ENCODE data around the gene MAU2.

Gene MAU2, protein sequence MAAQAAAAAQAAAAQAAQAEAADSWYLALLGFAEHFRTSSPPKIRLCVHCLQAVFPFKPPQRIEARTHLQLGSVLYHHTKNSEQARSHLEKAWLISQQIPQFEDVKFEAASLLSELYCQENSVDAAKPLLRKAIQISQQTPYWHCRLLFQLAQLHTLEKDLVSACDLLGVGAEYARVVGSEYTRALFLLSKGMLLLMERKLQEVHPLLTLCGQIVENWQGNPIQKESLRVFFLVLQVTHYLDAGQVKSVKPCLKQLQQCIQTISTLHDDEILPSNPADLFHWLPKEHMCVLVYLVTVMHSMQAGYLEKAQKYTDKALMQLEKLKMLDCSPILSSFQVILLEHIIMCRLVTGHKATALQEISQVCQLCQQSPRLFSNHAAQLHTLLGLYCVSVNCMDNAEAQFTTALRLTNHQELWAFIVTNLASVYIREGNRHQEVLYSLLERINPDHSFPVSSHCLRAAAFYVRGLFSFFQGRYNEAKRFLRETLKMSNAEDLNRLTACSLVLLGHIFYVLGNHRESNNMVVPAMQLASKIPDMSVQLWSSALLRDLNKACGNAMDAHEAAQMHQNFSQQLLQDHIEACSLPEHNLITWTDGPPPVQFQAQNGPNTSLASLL

DNA sequence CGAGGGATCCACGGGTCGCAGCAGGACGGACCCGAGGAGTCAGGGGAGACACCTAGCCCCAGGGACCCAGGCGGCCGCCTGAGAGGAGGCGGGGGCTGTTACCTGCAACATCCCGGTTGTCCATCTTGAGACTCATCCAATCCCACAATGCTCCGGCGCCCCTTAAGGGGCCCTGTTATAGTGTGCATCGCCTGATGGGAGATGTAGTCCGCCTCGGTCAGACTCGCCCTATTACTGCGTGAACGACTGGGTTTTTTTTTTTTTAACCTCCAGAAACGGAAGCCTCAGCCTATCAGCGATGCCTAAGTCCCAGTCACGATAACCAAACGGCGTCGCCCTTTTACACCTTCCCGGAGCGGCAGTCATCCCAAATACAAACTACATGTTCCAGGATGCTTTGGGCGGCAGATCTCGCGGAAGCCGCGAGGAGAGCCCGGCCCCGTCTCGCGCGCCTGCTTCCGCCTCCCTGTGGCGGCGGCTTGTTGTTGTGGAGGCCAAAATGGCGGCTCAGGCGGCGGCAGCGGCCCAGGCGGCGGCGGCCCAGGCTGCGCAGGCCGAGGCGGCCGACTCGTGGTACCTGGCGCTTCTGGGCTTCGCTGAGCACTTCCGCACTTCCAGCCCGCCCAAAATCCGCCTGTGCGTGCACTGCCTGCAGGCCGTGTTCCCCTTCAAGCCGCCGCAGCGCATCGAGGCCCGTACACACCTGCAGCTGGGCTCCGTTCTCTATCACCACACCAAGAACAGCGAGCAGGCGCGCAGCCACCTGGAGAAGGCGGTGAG, at the start of gene MAU2, which contains the start of gene SUGP1:
Gene MAU2, plus strand, starts transcription at position 469 of the 780 bp plus-strand sequence. Its CDS starts 31 bp downstream, at position 500.
Gene SUGP1, minus strand, starts transcription at position 149 of the 780 bp plus-strand sequence. Its CDS starts 13 bp downstream, at position 136.
- peak; percentile 89 for DNase-seq (ENCODE audit: low spot score)

DNA sequence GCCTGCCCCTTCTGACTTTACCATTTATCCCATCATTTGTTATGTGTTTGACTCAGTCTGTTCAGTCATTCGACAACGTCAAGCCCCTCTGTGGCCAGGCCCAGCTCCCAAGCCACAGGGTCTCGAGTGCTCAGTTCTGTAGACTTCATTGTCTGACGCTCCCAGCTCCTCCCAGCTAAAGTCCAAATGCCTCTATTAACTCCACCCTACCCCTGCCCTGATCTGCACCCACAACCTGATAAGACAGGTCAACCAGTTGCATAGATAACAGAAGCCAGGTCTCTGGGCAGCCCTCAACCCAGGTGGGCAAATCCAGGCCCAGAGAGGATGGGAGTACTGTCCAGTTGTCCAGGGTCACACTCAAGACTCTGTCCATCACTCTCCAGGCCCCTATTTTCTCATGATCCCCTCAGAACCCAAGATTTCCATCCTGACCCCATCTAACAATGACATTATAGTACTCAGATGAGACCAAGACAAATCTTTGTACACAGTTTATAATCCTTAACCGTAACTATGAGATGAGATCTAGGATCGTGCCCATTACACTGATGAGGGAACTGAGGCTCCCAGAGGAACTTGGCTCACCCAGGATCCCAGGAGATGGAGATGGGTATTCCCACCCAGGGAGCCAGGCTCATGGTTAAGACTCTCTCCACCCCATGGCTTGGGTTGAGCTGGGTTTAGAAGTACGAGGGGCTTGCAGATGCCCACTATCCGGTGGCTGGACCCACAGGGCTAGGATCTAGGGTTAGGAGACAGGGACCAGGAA, 48.6 kb upstream of the MAU2 start:
- DNase-seq (ENCODE audit: low spot score) = no peak

DNA sequence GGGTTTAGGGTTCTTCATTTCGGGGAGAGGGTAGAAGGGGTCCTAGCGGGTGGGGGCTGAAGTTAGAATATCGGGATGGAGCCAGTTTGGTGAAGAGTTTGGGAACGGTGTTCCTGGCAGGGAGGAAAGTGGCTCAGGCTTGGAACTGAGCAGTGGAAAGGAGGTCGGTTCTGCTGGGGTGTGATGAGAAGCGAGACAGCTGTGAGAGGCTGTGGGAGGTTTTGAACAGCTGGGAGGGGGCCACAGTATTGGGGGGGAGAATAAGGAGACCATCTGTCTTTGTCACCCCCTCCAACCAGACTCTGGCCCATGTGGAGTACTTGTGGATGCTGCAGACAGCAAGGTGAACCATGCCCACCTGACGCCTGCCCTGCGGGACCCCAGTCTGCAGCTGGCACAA, 46.5 kb upstream of the MAU2 start:
- DNase-seq (ENCODE audit: low spot score) = no peak

DNA sequence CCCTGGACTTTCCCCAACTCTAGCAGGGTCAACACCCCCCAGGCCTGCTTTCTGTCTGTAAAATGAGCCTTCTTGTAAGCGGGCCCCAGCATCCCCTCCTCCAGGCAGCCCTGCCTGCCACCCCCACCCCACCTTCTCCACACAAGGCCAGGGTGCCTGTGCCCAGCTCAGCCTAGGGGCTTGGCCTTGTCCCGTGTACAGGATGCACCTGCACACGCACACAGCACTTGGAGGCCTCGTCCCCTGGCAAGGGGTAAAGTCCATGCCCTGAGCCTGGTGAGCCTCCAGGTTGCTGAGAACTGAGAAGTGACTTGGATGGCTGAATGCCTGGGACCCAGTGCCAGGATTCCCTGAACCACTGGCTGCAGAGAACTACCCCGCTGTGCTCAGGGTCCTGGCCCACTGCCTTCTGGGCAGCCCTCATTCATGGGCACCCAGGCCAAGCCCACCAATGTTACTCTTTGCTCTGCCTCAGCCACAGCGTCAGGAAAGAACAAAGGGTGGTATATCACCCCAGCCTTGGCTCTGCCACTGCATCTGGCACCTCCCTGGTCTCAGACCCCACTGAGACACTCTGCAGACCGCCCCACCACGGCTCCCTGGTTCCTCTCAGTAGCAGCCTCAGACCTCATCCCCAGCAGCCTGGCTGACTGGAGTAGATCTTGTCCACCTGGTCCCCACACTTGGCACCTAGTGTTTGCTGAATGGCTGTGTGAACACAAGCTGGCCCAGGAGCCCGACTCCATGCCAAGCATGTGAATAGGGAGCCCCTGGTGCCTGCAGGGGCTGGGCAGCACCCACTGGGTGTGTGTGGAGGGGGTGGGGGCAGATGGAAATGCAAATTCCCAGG, 45.7 kb upstream of the MAU2 start:
- DNase-seq (ENCODE audit: low spot score) = no peak

DNA sequence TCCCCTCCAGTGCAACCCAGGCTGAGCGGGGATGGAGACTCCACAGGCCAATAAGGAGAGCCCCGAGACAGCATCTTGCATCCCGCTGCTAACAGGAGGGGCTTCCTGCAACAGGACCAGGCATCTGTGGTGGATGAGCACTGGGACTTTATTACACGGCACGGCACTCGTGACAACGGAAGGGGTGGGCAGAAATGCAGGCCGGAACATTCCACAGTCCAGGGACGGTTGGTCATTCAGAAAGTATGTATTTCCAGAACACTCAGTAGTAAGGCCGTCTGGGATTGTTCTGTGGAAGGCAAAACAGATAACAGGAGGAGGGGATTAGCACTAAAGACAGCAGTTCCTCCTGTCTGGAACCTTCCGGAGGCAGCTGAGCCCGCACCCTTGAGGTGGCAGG, 44.2 kb upstream of the MAU2 start:
- no peak for DNase-seq (ENCODE audit: low spot score)

DNA sequence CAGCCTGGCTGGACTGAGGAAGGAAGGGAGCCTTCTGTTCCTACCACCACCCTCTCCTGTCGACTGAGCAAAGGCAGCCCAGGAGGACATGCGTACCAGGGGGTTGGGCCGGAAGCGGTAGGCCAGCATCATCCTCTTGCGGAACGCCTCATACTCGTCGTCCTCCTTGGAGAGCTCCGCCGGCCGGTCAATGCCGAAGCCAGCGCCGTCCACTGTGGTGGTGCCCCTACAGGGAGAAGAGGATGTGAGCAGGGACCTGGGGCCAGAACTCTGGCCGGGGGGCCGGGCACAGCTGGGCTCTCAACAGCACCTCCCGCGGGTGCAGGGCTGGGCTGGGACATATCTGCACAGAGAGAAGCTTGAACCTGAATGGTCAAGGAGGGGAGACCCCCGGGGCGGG, 43.8 kb upstream of the MAU2 start:
- DNase-seq (ENCODE audit: low spot score) = no peak

DNA sequence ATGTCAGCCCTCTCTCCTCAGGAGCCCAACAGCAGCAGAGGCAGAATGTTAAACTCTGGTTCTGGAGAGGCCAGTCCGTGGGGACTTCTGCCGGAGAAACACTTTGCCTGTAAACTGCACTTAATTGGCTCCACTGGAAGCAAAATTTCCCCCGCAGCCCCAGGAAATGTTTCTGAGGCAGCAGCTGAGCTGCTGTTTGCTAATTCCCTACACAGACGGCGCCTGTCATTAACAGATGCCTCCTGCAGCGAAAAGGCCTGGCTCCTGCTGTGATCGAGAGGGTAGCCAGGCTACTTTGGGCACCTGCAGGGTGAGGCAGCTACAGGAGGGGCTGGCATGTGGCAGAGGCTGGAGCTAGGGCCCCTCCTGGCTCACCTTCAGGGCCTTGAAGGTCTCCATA, 42.3 kb upstream of the MAU2 start:
- DNase-seq (ENCODE audit: low spot score) = no peak

DNA sequence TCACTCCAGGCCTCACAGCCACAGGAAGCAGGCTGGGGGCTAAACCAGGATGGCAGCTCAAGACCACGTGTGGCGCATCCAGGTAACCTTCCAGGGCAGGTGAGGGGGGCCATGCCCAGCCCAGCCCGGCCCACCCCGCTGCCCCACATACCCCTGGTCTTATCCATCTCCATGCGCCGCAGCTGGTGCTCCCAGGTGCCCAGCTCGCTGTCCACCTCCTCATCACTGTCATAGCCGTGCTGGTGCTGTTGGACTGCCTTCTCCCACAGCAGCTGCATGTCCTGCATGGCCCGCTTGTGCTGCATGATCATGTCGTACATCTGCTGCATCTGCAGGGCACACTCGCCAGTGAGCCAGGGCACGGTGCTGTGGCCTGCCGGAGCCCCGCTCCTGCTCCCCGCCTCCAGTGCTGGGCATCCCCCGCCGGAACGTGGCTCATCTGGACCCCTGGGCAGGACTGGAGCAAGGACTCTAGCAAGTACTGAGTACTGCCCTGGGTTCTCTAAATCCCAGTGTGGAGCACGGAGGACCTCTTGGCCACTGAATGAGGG, 41.5 kb upstream of the MAU2 start:
- DNase-seq (ENCODE audit: low spot score) = no peak

DNA sequence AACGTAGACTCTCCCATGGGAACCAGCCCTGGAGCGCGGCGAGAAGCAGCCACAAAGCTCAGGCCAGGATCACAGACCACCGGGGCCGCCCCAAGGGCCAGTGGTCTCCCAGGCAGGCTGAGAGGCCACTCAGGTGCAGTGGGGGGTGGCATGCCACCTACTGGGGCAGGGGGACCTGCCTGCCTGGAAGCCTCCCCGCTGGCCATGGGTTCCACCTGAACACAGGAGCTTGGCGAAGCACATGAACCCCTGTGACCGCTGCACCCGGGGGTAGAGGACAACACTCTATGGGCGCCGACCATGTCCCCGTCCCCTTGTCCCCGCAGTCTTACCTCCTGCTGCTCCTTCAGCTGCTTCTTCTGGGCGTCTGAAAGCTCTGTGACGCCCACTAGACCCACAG, 40.8 kb upstream of the MAU2 start:
- DNase-seq (ENCODE audit: low spot score) = no peak

DNA sequence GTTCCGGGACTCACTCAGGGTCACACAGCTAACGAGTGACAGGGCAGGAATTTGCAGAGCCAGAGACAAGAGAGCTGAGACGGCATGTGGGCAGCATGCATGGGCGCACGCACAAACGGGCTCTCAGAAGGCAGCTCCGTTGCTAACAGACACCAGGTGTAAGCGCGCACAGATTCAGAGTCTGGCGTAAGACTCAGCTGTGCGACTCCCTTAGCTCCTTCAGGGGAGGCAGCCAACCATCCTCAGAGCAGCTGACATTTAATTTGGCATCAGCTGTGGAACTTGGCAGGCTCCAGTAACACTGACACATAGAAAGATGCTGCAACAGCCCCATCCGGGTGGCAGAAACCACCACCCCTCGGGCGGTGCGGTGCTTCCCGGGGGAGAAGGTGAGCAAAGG, 40.1 kb upstream of the MAU2 start:
- peak; percentile 75 for DNase-seq (ENCODE audit: low spot score)

DNA sequence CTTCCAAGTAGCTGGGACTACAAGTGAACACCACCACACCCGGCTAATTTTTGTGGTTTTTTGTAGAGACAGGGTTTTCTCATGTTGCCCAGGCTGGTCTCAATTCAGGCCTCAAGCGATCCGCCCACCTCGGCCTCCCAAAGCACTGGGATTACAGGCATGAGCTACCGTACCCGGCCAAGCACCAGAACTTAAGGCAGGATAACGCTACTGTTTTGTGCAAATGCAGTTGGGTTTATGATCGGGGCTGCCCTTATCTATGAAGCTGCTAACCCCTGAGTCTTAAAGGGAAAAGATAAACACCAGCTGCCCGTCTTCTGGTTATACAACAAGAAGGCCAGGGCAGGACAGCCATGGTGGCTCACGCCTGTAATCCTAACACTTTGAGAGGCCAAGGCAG, 34.9 kb upstream of the MAU2 start:
- no peak for DNase-seq (ENCODE audit: low spot score)

DNA sequence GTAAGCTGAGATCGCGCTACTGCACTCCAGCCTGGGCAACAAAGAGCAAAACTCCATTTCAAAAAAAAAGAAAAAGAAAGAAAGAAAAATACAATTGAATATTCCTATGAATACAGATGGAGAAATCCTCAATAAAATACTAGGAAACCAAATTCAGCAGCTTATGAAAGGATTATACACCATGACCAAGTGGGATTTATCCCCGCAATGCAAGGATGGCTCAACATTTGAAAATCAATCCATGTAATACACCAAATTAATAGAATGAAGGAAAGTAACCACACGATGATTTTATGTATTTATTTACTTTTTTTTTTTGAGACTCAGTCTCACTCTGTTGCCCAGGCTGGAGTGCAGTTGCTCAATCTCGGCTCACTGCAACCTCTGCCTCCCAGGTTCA, 28.0 kb upstream of the MAU2 start:
- DNase-seq (ENCODE audit: low spot score) = no peak

DNA sequence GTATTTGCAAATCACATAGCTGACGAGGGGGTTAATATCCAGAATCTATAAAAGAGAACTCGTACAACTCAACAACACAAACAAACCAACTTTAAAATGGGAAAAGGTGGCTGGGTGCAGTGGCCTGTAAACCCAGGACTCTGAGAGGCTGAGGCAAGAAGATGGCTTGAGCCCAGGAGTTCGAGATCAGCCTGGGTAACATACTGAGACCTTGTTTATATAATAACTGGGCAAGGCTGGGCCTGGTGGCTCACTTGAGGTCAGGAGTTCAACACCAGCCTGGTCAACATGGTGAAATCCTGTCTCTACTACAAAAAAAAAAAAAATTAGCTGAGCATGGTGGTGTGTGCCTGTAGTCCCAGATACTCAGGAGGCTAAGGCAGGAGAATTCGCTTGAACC, 25.7 kb upstream of the MAU2 start:
- DNase-seq (ENCODE audit: low spot score) = no peak

DNA sequence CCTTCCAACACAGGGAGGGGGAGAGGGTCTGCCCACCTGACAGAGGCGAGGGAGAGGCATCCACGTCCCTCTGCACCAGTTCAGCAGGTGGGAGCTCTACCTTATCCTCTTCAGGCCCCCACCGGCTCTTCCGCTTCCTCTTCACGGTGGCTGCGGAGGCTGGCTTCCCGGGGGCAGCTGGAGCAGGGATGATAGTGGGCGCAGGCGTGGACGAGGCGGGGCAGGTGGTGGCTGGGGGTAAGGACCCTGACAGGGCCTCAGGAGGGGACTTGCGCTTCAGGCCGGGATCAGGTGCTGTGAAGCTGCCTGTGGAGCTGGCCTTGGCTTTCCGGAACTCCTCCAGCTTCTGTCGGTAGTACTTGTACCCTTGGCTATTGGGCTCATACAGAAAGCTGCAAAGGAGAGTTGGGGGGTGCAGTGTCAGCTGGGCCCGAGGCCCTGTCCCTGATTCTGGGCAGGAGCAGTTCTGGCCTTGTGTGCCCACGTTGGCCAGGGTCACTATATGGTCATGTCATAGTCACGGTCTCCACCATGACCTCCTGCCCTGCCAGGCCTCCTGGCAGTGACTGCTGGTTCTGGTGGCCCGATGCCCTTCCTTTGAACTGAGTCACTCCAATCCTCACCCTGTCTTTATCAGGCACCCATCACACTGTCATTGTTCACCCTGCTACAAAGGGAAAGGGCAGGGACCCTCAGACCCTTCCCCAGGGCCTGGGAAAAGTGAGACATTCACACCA, 23.5 kb upstream of the MAU2 start:
- no peak for DNase-seq (ENCODE audit: low spot score)

DNA sequence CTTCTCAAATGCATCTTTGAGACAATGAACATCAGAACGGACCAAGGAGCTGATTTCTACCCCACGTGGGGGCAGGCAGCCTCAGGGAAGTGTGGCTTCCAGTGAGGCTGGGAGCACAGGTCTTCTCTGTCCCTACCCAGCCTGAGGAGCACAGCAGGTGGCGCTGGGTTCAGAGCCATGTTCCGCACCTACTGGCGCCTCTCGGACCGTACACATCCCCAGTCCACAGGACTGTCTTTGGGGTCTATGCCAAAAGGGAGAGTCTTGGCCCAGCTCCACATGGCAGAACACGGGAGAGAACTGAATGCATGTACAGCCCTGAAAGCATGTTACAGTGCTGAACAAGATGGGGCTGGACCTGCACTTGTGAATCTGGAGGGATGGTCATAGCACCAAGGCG, 22.9 kb upstream of the MAU2 start:
- DNase-seq (ENCODE audit: low spot score) = no peak

DNA sequence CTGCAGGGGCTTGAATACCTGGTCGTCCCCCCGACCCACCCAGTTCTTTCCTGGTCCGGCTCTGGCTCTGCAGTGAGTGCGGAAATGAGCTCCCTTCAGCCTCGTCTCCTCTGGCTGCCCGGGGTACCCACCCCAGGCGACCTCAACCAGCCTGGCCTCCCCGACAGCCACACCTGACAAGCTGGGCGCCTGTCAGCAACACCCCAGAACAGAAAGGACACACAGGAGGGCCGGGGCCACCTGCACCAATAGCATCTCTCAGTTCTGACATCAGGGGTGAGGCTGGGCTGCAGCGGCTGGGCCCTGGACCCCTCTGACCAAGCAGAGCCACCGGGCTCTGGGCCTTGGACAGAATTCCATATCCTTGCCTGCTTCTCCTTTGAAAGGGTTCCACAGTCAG, 20.0 kb upstream of the MAU2 start:
- no peak for DNase-seq (ENCODE audit: low spot score)

DNA sequence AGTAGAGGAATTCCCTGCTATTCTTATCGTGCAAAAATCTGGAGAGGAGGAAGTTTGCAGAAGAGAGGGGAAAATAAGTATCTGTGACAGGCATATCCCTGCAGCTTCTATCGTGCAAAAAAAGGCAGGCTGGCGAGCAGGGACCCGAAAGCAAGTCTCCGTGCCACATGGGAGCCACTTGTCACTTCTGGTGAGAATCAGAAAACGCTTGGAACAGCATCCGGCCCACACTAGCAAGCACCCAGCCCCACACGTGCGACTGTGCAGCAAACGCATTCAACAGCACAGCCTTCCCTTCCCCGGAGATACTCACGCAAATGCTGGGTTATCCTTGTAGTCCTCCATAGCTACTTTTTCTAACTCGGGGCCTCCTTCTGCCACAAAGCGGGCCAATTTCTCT, 17.2 kb upstream of the MAU2 start:
- DNase-seq (ENCODE audit: low spot score) = no peak

DNA sequence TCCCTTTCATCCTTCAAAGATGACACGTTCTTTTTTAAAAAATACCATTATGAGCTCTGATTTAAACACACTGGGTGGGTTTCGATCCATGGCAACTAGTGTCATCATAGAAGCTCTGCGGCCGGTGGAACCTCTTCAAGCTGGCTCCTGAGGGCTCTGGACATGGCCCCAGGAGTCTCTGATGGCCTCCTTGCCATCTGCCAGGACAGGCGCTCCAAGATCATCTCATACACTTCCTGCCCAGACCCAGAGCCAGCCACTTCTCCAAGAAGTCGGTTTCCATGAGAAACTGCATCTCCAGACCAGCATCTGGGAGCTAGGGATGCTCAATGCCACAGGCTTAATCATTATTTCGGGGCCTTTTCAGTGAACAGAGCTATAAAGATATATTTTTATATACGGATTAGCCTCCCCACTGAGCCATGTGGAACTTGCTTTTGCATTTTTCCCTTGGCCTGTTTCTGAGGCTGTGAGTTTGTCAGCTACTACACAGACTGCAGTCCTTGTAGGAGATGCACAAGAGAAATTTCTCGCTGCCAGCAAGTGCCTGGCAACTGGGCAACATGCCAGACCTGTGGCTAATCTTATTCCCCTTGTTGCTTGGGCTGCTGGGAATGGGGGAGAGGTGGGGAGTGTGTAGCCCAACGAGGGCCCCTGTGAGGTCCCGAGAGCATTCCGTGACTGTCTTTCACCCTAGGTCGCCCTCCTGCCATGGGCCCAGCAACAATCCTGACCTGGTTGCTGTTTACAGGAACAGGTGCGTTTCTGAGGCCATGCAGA, 16.3 kb upstream of the MAU2 start:
- no peak for DNase-seq (ENCODE audit: low spot score)

DNA sequence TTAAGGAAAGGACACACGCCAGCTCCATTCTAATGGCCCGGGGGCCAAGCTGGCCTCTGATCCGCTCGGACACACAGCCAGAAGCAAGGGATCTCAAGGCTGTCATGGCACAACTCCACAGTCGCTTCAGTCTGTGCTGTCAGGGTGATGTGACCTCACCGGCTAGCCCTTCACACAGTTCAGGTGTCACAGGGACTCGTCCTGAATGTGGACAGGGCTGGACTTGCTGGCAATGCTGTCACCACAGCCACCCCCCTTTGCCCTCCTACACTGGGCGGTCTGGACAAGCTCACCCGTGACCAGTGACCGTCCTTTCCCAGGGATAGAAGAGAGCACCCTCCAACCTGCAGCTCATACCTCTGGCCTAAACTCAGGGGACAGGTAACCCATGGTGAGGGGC, 15.6 kb upstream of the MAU2 start:
- no peak for DNase-seq (ENCODE audit: low spot score)

Data from putamen (tissue), 1 donor.